ENCODE measurements around the gene ARFGAP3. TPM values are rescaled to one million over a fixed set of nuclear protein-coding genes. Genes with fewer than 3 reads are reported as not detected.

The ARFGAP3 gene
- total RNA-seq, 1 donor from 2014 or later, result 57.3 TPM

GRCh38 chr22:42884616-42885375 lies 27.7 kb upstream of the ARFGAP3 start:
- no peak for DNase-seq (ENCODE audit: low spot score)

GRCh38 chr22:42883970-42884369 lies 26.9 kb upstream of the ARFGAP3 start:
- no peak for DNase-seq (ENCODE audit: low spot score)

GRCh38 chr22:42883121-42883520 lies 26.0 kb upstream of the ARFGAP3 start:
- DNase-seq (ENCODE audit: low spot score), result no peak

- DNase-seq (ENCODE audit: low spot score), result no peak
These were observed 25.0 kb upstream of the ARFGAP3 start for GRCh38 chr22:42881982-42882656.

- DNase-seq (ENCODE audit: low spot score), result no peak
These were observed 24.2 kb upstream of the ARFGAP3 start for GRCh38 chr22:42881298-42881697.

- DNase-seq (ENCODE audit: low spot score), result no peak
These were observed 23.7 kb upstream of the ARFGAP3 start for GRCh38 chr22:42880815-42881214.

- DNase-seq (ENCODE audit: low spot score), result no peak
These were observed 22.4 kb upstream of the ARFGAP3 start for GRCh38 chr22:42879371-42880021.

- no peak for DNase-seq (ENCODE audit: low spot score)
These were observed 21.7 kb upstream of the ARFGAP3 start for GRCh38 chr22:42878561-42879305.

- DNase-seq (ENCODE audit: low spot score), result no peak
These were observed 20.7 kb upstream of the ARFGAP3 start for GRCh38 chr22:42877597-42878340.

- DNase-seq (ENCODE audit: low spot score), result no peak
These were observed 20.1 kb upstream of the ARFGAP3 start for GRCh38 chr22:42877158-42877557.

GRCh38 chr22:42876041-42876440 lies 19.0 kb upstream of the ARFGAP3 start:
- DNase-seq (ENCODE audit: low spot score), result no peak

GRCh38 chr22:42874010-42874409 lies 16.9 kb upstream of the ARFGAP3 start:
- DNase-seq (ENCODE audit: low spot score), result no peak

GRCh38 chr22:42873356-42873755 lies 16.3 kb upstream of the ARFGAP3 start:
- DNase-seq (ENCODE audit: low spot score), result no peak

GRCh38 chr22:42872821-42873220 lies 15.7 kb upstream of the ARFGAP3 start:
- no peak for DNase-seq (ENCODE audit: low spot score)

GRCh38 chr22:42871146-42872050 lies 14.3 kb upstream of the ARFGAP3 start:
- no peak for DNase-seq (ENCODE audit: low spot score)

- no peak for DNase-seq (ENCODE audit: low spot score)
These were observed 12.9 kb upstream of the ARFGAP3 start for GRCh38 chr22:42869888-42870480.

GRCh38 chr22:42869463-42869862 lies 12.4 kb upstream of the ARFGAP3 start:
- no peak for DNase-seq (ENCODE audit: low spot score)

GRCh38 chr22:42868751-42869251 lies 11.7 kb upstream of the ARFGAP3 start:
- DNase-seq (ENCODE audit: low spot score), result no peak

- DNase-seq (ENCODE audit: low spot score), result no peak
These were observed 9.0 kb upstream of the ARFGAP3 start for GRCh38 chr22:42866100-42866499.

Measured in mesenteric fat pad (tissue), 1 donor.